A673 (cell line): ENCODE results near the gene SLC7A8. TPM values are rescaled to one million over a fixed set of nuclear protein-coding genes. Genes with fewer than 3 reads are reported as not detected.

Source experiments
- BruUV-seq: library from RNA; stranded (reverse); fragments of 400-500 nt; replicated peaks from 2 replicates; lab custom pipeline; 2021; lab: Mats Ljungman, UMichigan
- CTCF ChIA-PET: fragments of 300-600 bp; sonication (Branson Sonifier 250); formaldehyde crosslinking; loops from one replicate; lab custom pipeline; 2022; ENCODE audit warnings: antibody characterized with exemption; lab: Charles Lee
- POLR2A ChIA-PET: fragments of 300-600 bp; sonication (Branson Sonifier 250); formaldehyde crosslinking; loops from one replicate; lab custom pipeline; 2022; ENCODE audit warnings: antibody characterized with exemption; ENCODE audit not compliant: low non-redundant PET; lab: Charles Lee
- DNase-seq: peaks from one replicate; pipeline ENCODE4 v3.0.0-alpha.2; 2015; ENCODE audit warnings: low spot score
- H3K27ac ChIP-seq: fragments of 200-600 bp; sonication (generic); 2 replicates; pipeline ENCODE4 v1.5.1; 2016; ENCODE audit warnings: mixed run types, low read depth, mild to moderate bottlenecking, mixed read lengths, antibody characterized with exemption, low read length; ENCODE audit not compliant: poor library complexity, severe bottlenecking
- H3K27me3 ChIP-seq: fragments of 200-600 bp; sonication (generic); replicated peaks from 2 replicates; pipeline ENCODE4 v1.6.1; 2017; ENCODE audit warnings: mixed run types, low read depth, mild to moderate bottlenecking, mixed read lengths, antibody characterized with exemption, low read length; ENCODE audit not compliant: insufficient read depth, poor library complexity
- H3K36me3 ChIP-seq: fragments of 200-600 bp; sonication (generic); 2 replicates; pipeline ENCODE4 v1.6.1; 2016; ENCODE audit warnings: mixed run types, mild to moderate bottlenecking, mixed read lengths, antibody characterized with exemption, low read length; ENCODE audit not compliant: insufficient read depth, poor library complexity, severe bottlenecking
- H3K4me1 ChIP-seq: fragments of 200-600 bp; sonication (generic); 2 replicates; pipeline ENCODE4 v1.6.1; 2017; ENCODE audit warnings: mixed run types, mild to moderate bottlenecking, mixed read lengths, antibody characterized with exemption, low read length; ENCODE audit not compliant: insufficient read depth, poor library complexity, severe bottlenecking
- H3K4me3 ChIP-seq: fragments of 200-600 bp; sonication (generic); 2 replicates; pipeline ENCODE4 v1.5.1; 2016; ENCODE audit warnings: low read depth, mixed run types, mild to moderate bottlenecking, mixed read lengths, low read length; ENCODE audit not compliant: poor library complexity, severe bottlenecking
- H3K9me3 ChIP-seq: fragments of 200-600 bp; sonication (generic); 2 replicates; pipeline ENCODE4 v1.6.1; 2016; ENCODE audit warnings: mixed run types, low read depth, mild to moderate bottlenecking, mixed read lengths, antibody characterized with exemption, low read length; ENCODE audit not compliant: poor library complexity, severe bottlenecking
- CTCF ChIP-seq: fragments of 300-800, 200-600 bp; sonication (generic); conservative IDR thresholded peaks from 2 replicates; pipeline ENCODE4 v1.5.1; 2017; ENCODE audit warnings: low read depth, mild to moderate bottlenecking, antibody characterized with exemption, low read length, moderate library complexity, mixed read lengths
- EZH2 ChIP-seq: fragments of 200-600 bp; sonication (generic); IDR thresholded peaks from 2 replicates; pipeline ENCODE4 v1.6.1; 2017; ENCODE audit warnings: borderline replicate concordance, low read depth, mild to moderate bottlenecking, mixed read lengths, antibody characterized with exemption, low read length; ENCODE audit not compliant: poor library complexity, severe bottlenecking
- intact Hi-C: fragments of 100-400 bp; cut with micrococcal nuclease; formaldehyde crosslinking; loops from one replicate; pipeline ENCODE4 v1.10.0; 2022; ENCODE audit not compliant: unreplicated experiment
- total RNA-seq: library from RNA; stranded (reverse); gene quantifications from 2 replicates; pipeline ENCODE4 v1.2.3, GENCODE V29; 2021

Gene SLC7A8
- total RNA-seq, 1 experiment from 2014 or later, result 18.3 TPM

GRCh38 chr14:23127861-23128260 lies 55.6 kb downstream of the SLC7A8 start:
- intact Hi-C loops, result loop anchor here (10.0 kb wide), 1 partner anchor 167 kb away; no protein-coding TSS in a partner anchor
- TF ChIP-seq EZH2, result no peak
- no peak for TF ChIP-seq CTCF
- BruUV-seq, result no TSS peak
- Histone ChIP-seq H3K4me3 (no peak overlapping the region), H3K27ac (no peak overlapping the region), H3K36me3 (no peaks in the 10 kb centered on the region), H3K4me1 (peaks cover 23% of the 10 kb centered on the region), H3K27me3 (no peaks in the 10 kb centered on the region), H3K9me3 (no peaks in the 10 kb centered on the region)
- no peak for DNase-seq
- CTCF ChIA-PET, result no interaction called here
- POLR2A ChIA-PET, result no interaction called here

- no peak for DNase-seq
- CTCF ChIA-PET, result no interaction called here
- TF ChIP-seq EZH2, result no peak
- no peak for TF ChIP-seq CTCF
Measured at GRCh38 chr14:23126548-23127278, 56.7 kb downstream of the SLC7A8 start.

GRCh38 chr14:23125933-23126524 lies 57.4 kb downstream of the SLC7A8 start:
- no peak for DNase-seq
- intact Hi-C loops, result loop anchor here (10.0 kb wide), 1 partner anchor 169 kb away; no protein-coding TSS in a partner anchor
- no peaks in the 10 kb centered on the region for H3K36me3 ChIP-seq

More at GRCh38 chr14:23126548-23127278, 56.7 kb downstream of the SLC7A8 start:
- POLR2A ChIA-PET, result interaction anchor here (0.6 kb wide), 1 partner anchor 55 kb away, joined by 3 read pairs; no protein-coding TSS in a partner anchor
- Histone ChIP-seq H3K27me3 (no peaks in the 10 kb centered on the region), H3K27ac (no peak overlapping the region), H3K4me3 (no peak overlapping the region), H3K9me3 (no peaks in the 10 kb centered on the region), H3K4me1 (peaks cover 25% of the 10 kb centered on the region), H3K36me3 (no peaks in the 10 kb centered on the region)
- TSS peak; percentile 60 for BruUV-seq
- intact Hi-C loops, result loop anchor here (10.0 kb wide), 1 partner anchor 168 kb away; no protein-coding TSS in a partner anchor

More at GRCh38 chr14:23125933-23126524, 57.4 kb downstream of the SLC7A8 start:
- Histone ChIP-seq H3K27ac (no peak overlapping the region), H3K27me3 (no peaks in the 10 kb centered on the region), H3K9me3 (no peaks in the 10 kb centered on the region), H3K4me3 (no peak overlapping the region), H3K4me1 (peaks cover 28% of the 10 kb centered on the region)
- ChIA-PET POLR2A (interaction anchor here (0.6 kb wide), 1 partner anchor 54 kb away, joined by 3 read pairs; no protein-coding TSS in a partner anchor), CTCF (no interaction called here)
- BruUV-seq, result no TSS peak
- TF ChIP-seq EZH2 (no peak), CTCF (no peak)
